ENCODE results near the gene TSSK3.

TSSK3 gene

GRCh38 chr1:32398401-32398800 is 36.1 kb downstream of the TSSK3 start:
- DNase-seq (ENCODE audit: low read depth, low spot score): peak; percentile 57

- no peak for DNase-seq (ENCODE audit: low read depth, low spot score)
Observed at GRCh38 chr1:32399843-32400242, 37.5 kb downstream of the TSSK3 start.

GRCh38 chr1:32400876-32401631 is 38.7 kb downstream of the TSSK3 start:
- DNase-seq (ENCODE audit: low read depth, low spot score): peak; percentile 93

- peak; percentile 3 for DNase-seq (ENCODE audit: low read depth, low spot score)
Observed at GRCh38 chr1:32404946-32405345, 42.6 kb downstream of the TSSK3 start.

GRCh38 chr1:32405672-32406467 is 43.5 kb downstream of the TSSK3 start:
- no peak for DNase-seq (ENCODE audit: low read depth, low spot score)

GRCh38 chr1:32406629-32407111 is 44.3 kb downstream of the TSSK3 start:
- no peak for DNase-seq (ENCODE audit: low read depth, low spot score)

- DNase-seq (ENCODE audit: low read depth, low spot score): no peak
Observed at GRCh38 chr1:32411261-32411660, 48.9 kb downstream of the TSSK3 start.

GRCh38 chr1:32413507-32414185 is 51.3 kb downstream of the TSSK3 start:
- peak; percentile 32 for DNase-seq (ENCODE audit: low read depth, low spot score)
